NCI-H345 (cell line): ENCODE measurements around the gene PPP1R12C.

Experiments used
- DNase-seq: peaks from one replicate; lab custom pipeline; 2025; lab: John Stamatoyannopoulos, UW

The PPP1R12C gene

DNA sequence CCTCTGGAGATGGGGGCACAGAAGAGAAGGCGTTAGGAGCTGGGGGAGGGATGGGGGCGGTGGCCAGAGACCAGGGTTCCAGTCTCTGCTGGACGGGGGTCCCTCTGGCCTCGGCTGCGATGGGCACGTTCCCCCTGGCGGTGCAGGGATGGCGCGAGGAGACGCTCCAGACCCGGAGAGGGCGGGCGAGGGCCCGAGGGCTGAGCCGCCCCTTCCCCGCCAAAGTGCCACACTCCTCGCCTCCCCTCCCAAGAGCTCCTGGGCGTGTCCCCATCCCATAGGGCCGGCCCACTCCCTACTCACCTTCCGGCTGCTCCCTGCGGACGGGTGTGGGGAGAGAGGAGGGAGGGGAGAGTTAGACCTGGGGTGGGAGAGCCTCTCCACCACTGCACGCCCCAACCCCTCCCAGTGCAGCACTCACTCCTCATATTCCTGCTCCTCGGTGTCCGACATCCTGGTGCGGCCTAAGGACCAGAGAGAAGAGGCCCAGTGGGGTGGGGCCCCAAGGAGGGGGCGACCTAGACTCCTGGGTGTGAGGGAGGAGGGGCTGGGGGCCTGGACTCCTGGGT lies 29.4 kb upstream of the PPP1R12C start:
- peak; percentile 79 for DNase-seq

- DNase-seq: peak; percentile 67
Measured at GRCh38 chr19:55146078-55146704, 28.8 kb upstream of the PPP1R12C start.

GRCh38 chr19:55145232-55145631 lies 27.8 kb upstream of the PPP1R12C start:
- DNase-seq: no peak

- DNase-seq: no peak
Measured at GRCh38 chr19:55141696-55142095, 24.3 kb upstream of the PPP1R12C start.

DNA sequence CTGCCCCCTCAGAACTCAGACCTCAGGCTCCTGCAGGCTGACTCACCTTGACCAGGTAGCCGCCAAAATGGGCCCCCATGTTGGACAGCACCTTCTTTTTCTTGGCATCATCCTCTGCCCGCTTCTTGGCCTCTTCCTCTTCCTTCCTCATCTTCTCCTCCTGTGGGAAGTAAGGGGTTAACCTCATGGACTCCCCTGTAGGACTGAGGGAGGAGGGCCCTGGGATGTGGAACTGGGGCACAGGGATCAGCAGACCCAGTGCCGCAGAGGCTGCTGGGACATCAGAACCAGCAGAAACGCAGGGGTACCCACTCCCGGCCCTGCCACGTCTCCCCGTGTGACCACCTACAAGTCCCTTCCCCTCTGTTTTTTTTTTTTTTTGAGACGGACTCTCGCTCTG lies 20.5 kb upstream of the PPP1R12C start:
- no peak for DNase-seq

- no peak for DNase-seq
Measured at GRCh38 chr19:55136399-55137102, 19.1 kb upstream of the PPP1R12C start.

DNA sequence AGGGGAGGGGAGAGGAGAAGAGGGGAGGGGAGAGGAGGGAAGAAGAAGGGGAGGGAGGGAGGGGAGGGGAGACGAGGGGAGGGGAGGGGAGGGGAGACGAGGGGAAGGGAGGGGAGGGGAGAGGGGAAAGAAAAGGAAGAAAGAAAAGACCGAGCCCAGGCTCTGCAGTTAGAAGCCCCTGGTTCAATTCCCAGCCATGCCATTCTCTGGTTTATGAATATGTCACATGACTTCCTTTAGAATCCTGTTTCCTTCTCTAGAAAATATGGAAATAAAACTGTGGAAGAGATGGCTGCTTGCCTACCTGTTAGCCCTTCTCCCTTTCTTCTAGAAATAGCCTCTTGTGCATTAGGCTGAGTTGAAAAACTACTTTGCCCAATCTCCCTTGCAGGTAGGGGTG lies 17.3 kb upstream of the PPP1R12C start:
- no peak for DNase-seq

DNA sequence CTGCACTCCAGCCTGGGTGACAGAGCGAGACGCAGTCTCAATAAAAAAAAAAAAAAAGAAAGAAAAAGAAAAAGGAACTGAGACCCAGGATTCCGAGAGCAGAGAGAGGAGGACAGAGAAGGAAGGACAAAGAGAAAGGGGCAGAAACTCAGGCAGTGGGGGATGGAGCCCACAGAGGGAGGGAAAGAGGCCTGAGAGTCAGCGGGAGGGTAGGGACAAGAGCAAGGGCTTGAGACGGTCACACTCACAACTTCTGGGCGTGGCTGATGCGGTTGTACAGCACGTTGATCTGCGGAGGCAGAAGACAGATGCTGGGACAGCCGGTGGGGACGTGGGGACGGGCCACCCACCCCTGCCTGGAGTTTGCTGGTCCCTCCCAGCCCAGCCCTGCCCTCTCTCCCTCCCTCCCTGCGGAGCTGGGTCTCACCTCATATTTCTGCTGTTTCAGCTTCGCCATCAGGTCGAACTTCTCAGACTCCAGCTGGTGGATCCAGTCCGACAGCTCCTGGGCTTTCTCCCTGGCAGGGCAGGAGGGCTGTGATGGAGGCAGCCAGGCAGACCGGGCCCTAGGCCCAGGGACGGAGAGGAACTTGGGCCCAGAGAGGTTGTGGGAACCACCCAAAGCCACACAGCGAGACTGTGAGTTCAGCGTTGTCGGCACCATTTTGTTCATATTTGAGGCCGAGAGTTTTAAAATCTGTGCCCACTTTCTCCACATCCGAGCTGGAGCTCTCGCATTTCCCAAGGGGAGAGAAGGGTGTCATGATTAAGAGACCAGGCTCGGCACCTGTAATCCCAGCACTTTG lies 16.4 kb upstream of the PPP1R12C start:
- no peak for DNase-seq

GRCh38 chr19:55132453-55133129 lies 15.2 kb upstream of the PPP1R12C start:
- no peak for DNase-seq

DNA sequence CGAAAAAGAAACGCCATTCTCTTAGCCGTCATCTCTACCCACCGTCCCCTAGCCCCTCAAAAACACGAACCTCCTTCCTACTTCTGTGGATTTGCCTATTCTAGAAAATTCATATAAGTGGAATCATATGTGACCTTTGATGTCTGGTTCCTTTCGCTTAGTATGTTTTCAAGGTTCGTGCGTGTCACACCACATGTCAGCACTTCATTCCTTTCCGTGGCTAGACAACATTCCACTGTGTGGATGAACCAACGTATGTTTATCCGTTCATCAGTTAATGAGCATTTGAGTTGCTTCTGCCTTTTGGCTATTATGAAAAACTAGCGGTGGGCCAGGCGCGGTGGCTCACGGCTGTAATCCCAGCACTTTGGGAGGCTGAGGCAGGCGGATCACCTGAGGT lies 14.0 kb upstream of the PPP1R12C start:
- no peak for DNase-seq

DNA sequence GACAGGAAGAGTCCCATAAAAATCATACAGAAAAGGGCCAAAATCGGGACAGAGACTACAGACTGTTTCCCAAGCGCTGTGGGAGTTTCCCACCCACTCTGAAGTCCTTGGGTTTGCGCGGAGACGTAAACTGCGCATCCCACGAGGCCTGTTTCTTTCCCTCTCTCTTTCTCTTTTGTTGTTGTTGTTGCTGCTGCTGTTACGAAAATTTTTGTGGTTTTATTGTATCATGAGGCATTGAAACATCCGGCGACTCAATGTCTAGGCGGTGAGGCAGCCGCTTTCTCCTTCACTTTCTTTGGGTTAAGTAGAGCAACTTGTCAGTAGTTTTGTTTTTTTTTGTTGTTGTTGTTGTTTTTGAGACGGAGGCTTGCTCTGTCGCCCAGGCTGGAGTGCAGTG lies 1.6 kb upstream of the PPP1R12C start:
- no peak for DNase-seq

DNA sequence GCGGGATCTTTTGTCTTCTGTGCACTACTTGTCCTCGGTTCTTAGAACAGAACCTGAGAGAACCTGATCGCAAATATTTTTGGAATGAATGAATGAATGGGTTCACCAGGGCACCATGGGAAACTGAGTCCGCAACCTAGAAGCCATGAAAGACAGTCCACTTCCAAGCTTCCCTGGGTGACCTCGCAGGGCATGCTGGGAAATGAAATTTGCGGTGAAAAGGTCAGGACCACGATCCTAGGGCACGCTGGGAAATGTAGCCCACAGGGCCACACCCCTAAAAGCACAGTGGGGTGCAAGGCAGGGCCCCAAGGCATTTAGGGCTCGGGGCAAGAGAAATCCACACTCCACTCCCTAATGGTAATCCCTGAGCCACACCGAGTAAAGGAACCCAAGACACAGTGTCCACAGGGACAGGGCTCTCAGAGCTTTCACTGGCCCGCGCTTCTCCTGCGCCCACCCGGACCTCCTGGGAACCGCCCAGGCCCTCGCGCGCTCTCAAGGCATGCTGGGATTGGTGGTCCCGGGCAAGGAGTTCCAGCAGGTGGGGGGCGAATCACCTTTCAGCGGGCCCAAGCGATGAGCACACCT lies 1.1 kb upstream of the PPP1R12C start:
- no peak for DNase-seq

DNA sequence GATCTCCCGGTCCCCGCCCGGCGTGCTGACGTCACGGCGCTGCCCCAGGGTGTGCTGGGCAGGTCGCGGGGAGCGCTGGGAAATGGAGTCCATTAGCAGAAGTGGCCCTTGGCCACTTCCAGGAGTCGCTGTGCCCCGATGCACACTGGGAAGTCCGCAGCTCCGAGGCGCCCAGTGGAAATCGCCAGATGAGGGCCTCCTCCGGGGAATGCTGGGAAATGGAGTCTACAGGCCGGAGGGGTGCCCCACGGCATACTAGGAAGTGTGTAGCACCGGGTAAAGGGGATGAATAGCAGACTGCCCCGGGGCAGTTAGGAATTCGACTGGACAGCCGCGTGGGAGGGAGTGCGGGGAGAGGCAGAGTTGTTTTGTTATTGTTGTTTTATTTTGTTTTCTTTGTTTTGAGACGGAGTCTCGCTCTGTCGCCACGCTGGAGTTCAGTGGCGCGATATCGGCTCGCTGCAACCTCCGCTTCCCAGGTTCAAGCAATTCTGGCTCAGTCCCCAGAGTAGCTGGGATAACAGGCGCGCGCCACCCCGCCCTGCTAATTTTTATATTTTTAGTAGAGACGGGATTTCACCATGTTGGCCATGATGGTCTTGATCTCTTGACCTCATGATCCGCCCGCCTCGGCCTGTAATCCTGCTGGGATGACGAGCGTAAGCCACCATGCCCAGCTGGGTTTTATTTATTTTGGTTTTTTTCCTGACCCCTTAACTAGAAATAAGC lies 390 bp upstream of the PPP1R12C start:
- peak; percentile 98 for DNase-seq

DNA sequence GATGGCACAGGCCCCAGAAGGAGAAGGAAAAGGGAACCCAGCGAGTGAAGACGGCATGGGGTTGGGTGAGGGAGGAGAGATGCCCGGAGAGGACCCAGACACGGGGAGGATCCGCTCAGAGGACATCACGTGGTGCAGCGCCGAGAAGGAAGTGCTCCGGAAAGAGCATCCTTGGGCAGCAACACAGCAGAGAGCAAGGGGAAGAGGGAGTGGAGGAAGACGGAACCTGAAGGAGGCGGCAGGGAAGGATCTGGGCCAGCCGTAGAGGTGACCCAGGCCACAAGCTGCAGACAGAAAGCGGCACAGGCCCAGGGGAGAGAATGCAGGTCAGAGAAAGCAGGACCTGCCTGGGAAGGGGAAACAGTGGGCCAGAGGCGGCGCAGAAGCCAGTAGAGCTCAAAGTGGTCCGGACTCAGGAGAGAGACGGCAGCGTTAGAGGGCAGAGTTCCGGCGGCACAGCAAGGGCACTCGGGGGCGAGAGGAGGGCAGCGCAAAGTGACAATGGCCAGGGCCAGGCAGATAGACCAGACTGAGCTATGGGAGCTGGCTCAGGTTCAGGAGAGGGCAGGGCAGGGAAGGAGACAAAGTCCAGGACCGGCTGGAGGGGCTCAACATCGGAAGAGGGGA lies 1.1 kb downstream of the PPP1R12C start:
- DNase-seq: peak; percentile 6

GRCh38 chr19:55115446-55116065 lies 1.9 kb downstream of the PPP1R12C start:
- DNase-seq: no peak

- no peak for DNase-seq
Measured at GRCh38 chr19:55114566-55115145, 2.8 kb downstream of the PPP1R12C start.

GRCh38 chr19:55113570-55114039 lies 3.8 kb downstream of the PPP1R12C start:
- no peak for DNase-seq

- no peak for DNase-seq
Measured at GRCh38 chr19:55112777-55113569, 4.5 kb downstream of the PPP1R12C start.
